ENCODE results near the gene PBOV1. TPM values are rescaled to one million over a fixed set of nuclear protein-coding genes. Genes with fewer than 3 reads are reported as not detected.
"Not testable (repeated sequence)": the region's sequence is repeated elsewhere in the genome, so short reads cannot be mapped to it uniquely, and the experiment has no call there.

PBOV1 gene
- polyA plus RNA-seq, 1 experiment, result not detected

DNA sequence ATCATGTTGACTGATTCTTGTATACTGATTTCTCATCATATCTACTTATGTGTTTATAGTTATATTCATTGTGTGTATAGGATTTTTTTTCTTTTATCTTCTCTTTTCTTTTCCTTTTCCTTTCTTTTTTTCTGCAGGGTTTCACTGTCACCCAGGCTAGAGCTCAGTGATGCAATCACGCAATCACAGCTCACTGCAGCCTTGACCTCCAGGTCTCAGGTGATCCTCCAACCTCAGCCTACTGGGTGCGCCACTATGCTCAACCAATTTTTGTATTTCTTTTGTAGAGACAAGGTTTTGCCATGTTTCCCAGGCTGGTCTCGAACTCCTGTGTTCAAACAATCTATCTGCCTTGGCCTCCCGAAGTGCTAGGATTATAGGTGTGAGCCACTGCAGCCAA lies 1.6 kb upstream of the PBOV1 start:
- TF ChIP-seq, protein P1, sequence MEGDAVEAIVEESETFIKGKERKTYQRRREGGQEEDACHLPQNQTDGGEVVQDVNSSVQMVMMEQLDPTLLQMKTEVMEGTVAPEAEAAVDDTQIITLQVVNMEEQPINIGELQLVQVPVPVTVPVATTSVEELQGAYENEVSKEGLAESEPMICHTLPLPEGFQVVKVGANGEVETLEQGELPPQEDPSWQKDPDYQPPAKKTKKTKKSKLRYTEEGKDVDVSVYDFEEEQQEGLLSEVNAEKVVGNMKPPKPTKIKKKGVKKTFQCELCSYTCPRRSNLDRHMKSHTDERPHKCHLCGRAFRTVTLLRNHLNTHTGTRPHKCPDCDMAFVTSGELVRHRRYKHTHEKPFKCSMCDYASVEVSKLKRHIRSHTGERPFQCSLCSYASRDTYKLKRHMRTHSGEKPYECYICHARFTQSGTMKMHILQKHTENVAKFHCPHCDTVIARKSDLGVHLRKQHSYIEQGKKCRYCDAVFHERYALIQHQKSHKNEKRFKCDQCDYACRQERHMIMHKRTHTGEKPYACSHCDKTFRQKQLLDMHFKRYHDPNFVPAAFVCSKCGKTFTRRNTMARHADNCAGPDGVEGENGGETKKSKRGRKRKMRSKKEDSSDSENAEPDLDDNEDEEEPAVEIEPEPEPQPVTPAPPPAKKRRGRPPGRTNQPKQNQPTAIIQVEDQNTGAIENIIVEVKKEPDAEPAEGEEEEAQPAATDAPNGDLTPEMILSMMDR (IDR thresholded peaks at IDR 0.05; ENCODE audit: insufficient read depth, low read depth, low read length), result no peak
- no peaks in the 10 kb centered on the region; the same call in 1 of the 2 replicates for H3K27me3 ChIP-seq (ENCODE audit: control insufficient read depth, insufficient read depth, low read length)
- ChIA-PET POLR2A (no interaction called here), CTCF (no interaction called here)
- no peak for DNase-seq (ENCODE audit: low read depth)
- H3K4me3 ChIP-seq (ENCODE audit: low read depth, low read length), result no peak overlapping the region
- no peaks in the 10 kb centered on the region for H3K36me3 ChIP-seq (ENCODE audit: control insufficient read depth, insufficient read depth, low read length)

DNA sequence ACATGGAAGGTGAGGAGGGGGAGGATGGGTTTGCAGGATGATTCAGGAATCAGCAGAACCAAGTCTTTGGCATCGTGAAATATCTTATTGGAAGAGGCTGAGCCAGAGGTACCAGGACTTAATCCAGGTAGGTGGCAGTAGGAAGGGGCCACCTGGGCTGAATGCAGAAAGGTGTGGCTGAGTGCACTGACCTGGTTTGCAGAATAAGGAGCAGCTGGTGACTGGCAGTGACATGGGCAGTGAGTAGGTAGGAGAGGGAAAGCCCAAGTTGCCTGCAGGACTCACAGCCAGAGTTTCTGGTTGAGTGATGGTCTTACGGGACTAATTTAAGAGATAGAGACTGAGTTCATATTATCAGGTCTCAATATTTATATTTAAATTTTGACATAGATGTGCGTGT lies 1.1 kb upstream of the PBOV1 start:
- no peaks in the 10 kb centered on the region; the same call in 1 of the 2 replicates for H3K27me3 ChIP-seq (ENCODE audit: control insufficient read depth, insufficient read depth, low read length)
- no peak overlapping the region for H3K4me3 ChIP-seq (ENCODE audit: low read depth, low read length)
- no peaks in the 10 kb centered on the region for H3K36me3 ChIP-seq (ENCODE audit: control insufficient read depth, insufficient read depth, low read length)
- ChIA-PET CTCF (no interaction called here), POLR2A (no interaction called here)
- no peak for DNase-seq (ENCODE audit: low read depth)
- TF ChIP-seq, protein P1 (IDR thresholded peaks at IDR 0.05; ENCODE audit: insufficient read depth, low read depth, low read length), result no peak

DNA sequence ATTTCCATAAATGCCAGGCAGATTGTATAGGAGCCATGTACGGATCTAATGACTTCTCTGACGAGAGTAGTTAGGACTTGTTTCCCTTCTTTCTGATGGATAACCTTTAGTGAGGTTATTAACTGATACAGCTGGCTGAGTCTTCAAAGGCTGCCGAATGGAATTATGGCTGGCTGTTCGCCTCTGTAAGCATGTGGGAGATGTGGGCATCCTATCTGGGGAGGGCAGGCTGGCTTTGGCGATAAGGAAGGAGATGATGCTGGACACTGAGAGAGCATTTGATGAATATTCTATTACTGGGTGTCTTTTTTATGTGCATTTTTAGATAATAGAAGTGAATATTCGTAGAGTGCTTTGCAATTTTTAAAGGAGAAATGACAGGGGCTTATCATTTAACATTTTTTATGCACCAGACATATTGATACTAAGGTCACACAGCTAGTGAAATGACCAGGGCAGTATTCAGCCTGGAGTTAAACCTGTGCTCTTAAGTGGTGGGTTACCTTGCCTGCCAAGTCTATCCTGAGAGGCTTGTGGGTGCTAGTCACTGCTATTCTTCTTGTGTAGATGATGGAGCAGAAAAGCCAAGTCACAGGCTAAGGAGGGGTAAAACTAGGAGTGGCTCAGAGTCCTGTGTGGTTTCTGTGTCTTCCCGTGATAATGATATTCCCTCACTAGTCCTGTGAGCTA lies 3.1 kb downstream of the PBOV1 start:
- Histone ChIP-seq H3K36me3 (ENCODE audit: control insufficient read depth, insufficient read depth, low read length) (no peaks in the 10 kb centered on the region), H3K4me3 (ENCODE audit: low read depth, low read length) (no peak overlapping the region), H3K27me3 (ENCODE audit: control insufficient read depth, insufficient read depth, low read length) (no peaks in the 10 kb centered on the region; the same call in 1 of the 2 replicates)
- ChIA-PET CTCF (interaction anchor here (0.9 to 1.1 kb wide), 2 partner anchors 8 to 10 kb away, joined by 3 read pairs; no protein-coding TSS in a partner anchor), POLR2A (no interaction called here)
- TF ChIP-seq, protein P1 (IDR thresholded peaks at IDR 0.05; ENCODE audit: insufficient read depth, low read depth, low read length), result no peak
- no peak for DNase-seq (ENCODE audit: low read depth)

DNA sequence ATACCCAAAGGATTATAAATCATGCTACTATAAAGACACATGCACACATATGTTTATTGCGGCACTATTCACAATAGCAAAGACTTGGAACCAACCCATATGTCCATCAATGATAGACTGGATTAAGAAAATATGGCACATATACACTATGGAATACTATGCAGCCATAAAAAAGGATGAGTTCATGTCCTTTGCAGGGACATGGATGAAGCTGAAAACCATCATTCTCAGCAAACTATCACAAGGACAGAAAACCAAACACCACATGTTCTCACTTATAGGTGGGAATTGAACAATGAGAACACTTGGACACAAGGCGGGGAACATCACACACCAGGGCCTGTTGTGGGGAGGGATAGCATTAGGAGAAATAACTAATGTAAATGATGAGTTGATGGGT lies 5.8 kb downstream of the PBOV1 start:
- POLR2A ChIA-PET; DNase-seq (ENCODE audit: low read depth); H3K27me3 ChIP-seq (ENCODE audit: control insufficient read depth, insufficient read depth, low read length); H3K4me3 ChIP-seq (ENCODE audit: low read depth, low read length); H3K36me3 ChIP-seq (ENCODE audit: control insufficient read depth, insufficient read depth, low read length): not testable (repeated sequence)
- CTCF ChIA-PET, result interaction anchor here (0.7 to 1.3 kb wide), 2 partner anchors 9 kb away, joined by 3 to 5 read pairs; no protein-coding TSS in a partner anchor

DNA sequence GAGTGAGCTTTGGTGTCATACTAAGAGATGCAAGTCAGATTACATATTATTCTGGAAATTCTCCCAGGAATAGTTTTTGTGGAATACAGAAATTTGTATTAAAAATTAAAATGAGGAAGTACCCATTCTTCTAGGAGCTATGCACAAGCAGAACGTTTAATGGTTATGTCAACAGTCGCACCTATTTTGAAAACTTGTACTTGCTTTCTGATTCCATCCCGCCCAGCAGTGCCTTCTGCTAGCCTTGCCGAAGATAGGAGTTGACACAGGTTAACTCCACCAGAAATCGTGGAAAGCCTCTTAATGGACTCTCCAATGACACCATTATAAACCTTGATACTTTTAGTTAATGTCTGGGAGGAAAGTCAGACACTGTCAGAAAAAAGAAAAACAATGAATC lies 6.7 kb downstream of the PBOV1 start:
- H3K27me3 ChIP-seq (ENCODE audit: control insufficient read depth, insufficient read depth, low read length), result no peaks in the 10 kb centered on the region
- no peak overlapping the region for H3K4me3 ChIP-seq (ENCODE audit: low read depth, low read length)
- no peaks in the 10 kb centered on the region for H3K36me3 ChIP-seq (ENCODE audit: control insufficient read depth, insufficient read depth, low read length)
- ChIA-PET CTCF (interaction anchor here (1.0 to 1.3 kb wide), 3 partner anchors 10 to 207 kb away, joined by 3 to 5 read pairs (median 4); no protein-coding TSS in a partner anchor), POLR2A (no interaction called here)
- TF ChIP-seq, protein P1 (IDR thresholded peaks at IDR 0.05; ENCODE audit: insufficient read depth, low read depth, low read length), result no peak
- no peak for DNase-seq (ENCODE audit: low read depth)

All from BJ (cell line).